Vagina (tissue), 2 donors: ENCODE data around the gene ETS1. TPM values are rescaled to one million over a fixed set of nuclear protein-coding genes. Genes with fewer than 3 reads are reported as not detected.

Experiments
- DNase-seq, 2 donors: peaks; one replicate each; pipeline ENCODE4 v3.0.0-alpha.2; 2017; ENCODE audit errors: extremely low spot score in 2 of 2
- H3K27ac ChIP-seq: fragments of 200-600 bp; sonication (generic); one replicate; pipeline ENCODE4 v1.5.1; 2019
- H3K27me3 ChIP-seq: fragments of 200-600 bp; sonication (generic); one replicate; pipeline ENCODE4 v1.5.1; 2019
- H3K36me3 ChIP-seq, 2 donors: fragments of 200-600 bp; sonication (generic); one replicate each; pipeline ENCODE4 v1.5.1; 2017 to 2019
- H3K4me1 ChIP-seq: fragments of 200-600 bp; sonication (generic); one replicate; pipeline ENCODE4 v1.5.1; 2019
- H3K4me3 ChIP-seq, 2 donors: fragments of 200-600 bp; sonication (generic); 1 replicate in 1 of 2; 2 replicates in 1 of 2; pipeline ENCODE4 v1.5.1; 2016 to 2019
- H3K9me3 ChIP-seq: fragments of 200-600 bp; sonication (generic); one replicate; pipeline ENCODE4 v1.5.1; 2019
- POLR2A ChIP-seq, 2 donors: fragments of 450-650 bp; IDR thresholded peaks; one replicate each; pipeline ENCODE4 v1.6.1; 2017; ENCODE audit warnings: antibody characterized with exemption in 2 of 2, mild to moderate bottlenecking in 2 of 2, moderate library complexity in 2 of 2
- POLR2AphosphoS5 ChIP-seq, 2 donors: sonication (generic); formaldehyde crosslinking; IDR thresholded peaks; one replicate each; pipeline ENCODE4 v1.9.0; 2017; ENCODE audit warnings: antibody characterized with exemption in 2 of 2, mild to moderate bottlenecking in 2 of 2, low read depth in 1 of 2; ENCODE audit not compliant: insufficient read depth in 1 of 2
- intact Hi-C: fragments of 100-400 bp; cut with DNase I; formaldehyde crosslinking; loops from one replicate; pipeline ENCODE4 v1.15.1; 2023
- total RNA-seq: library from RNA; depleted of rRNA; stranded (reverse); fragments of >200 nt; gene quantifications from one replicate; pipeline ENCODE4 v1.2.3, GENCODE V29; 2016
- TF ChIP-seq, protein P1 (sequence below), 3 experiments: fragments of 450-650 bp in 2 of 3; fragments of 200-600 bp in 1 of 3; sonication (generic) in 1 of 3; IDR thresholded peaks; one replicate each; pipeline ENCODE4 v1.5.1; 2017 to 2019; ENCODE audit warnings: antibody characterized with exemption in 3 of 3, mild to moderate bottlenecking in 2 of 3, moderate library complexity in 2 of 3

The ETS1 gene
- total RNA-seq, 1 donor from 2014 or later: 51.6 TPM

DNA sequence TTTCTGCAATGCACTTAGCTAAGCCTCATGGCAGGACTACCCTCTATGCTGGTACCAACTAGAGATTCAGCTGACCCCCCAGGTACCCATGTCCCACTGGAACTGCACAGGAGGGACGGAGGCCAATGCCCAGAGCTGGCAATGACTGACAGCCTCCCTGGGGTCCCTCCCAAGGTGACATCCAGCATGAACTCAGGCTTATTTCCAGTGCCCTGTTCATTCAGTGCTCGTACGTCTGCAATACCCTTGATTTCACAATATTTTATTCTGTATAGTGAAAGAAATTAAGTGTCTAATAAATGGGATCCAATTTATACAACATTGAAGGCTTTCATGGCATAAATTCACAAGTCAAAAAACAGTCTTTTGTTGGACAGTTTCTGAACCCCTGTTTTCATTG lies 20.2 kb downstream of the ETS1 start:
- no peaks in the 10 kb centered on the region for H3K4me1 ChIP-seq
- H3K27me3 ChIP-seq: no peaks in the 10 kb centered on the region
- no peak for DNase-seq
- no peak overlapping the region for H3K27ac ChIP-seq
- no peaks in the 10 kb centered on the region for H3K9me3 ChIP-seq
- H3K4me3 ChIP-seq: no peak overlapping the region
- no peaks in the 10 kb centered on the region for H3K36me3 ChIP-seq
- intact Hi-C loops: no loop called here
- TF ChIP-seq POLR2AphosphoS5 (IDR thresholded peaks at IDR 0.05; ENCODE audit: insufficient read depth in 1 of 2, low read depth in 1 of 2): no peak
- TF ChIP-seq, protein P1, sequence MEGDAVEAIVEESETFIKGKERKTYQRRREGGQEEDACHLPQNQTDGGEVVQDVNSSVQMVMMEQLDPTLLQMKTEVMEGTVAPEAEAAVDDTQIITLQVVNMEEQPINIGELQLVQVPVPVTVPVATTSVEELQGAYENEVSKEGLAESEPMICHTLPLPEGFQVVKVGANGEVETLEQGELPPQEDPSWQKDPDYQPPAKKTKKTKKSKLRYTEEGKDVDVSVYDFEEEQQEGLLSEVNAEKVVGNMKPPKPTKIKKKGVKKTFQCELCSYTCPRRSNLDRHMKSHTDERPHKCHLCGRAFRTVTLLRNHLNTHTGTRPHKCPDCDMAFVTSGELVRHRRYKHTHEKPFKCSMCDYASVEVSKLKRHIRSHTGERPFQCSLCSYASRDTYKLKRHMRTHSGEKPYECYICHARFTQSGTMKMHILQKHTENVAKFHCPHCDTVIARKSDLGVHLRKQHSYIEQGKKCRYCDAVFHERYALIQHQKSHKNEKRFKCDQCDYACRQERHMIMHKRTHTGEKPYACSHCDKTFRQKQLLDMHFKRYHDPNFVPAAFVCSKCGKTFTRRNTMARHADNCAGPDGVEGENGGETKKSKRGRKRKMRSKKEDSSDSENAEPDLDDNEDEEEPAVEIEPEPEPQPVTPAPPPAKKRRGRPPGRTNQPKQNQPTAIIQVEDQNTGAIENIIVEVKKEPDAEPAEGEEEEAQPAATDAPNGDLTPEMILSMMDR (IDR thresholded peaks at IDR 0.05): no peak

DNA sequence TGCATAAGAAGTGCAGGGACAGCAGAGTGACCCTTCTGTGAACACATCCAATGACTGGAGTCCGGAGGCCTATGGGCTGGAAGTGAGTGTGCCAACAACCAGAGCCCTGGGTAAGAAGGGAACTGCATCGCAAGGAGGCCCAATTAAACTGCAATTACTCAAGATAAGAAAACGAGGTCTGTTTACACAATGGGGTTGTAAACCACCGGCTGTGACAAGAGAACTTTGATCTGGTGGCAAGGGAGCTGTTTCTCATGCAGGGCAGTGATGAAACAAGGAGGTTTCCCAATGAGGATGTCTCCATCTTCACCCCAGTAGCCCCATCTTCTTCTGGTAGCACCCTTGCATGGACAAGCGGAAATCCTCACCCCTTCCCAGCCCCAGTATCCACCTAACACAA lies 21.5 kb downstream of the ETS1 start:
- H3K27ac ChIP-seq: no peak overlapping the region
- H3K9me3 ChIP-seq: no peaks in the 10 kb centered on the region
- intact Hi-C loops: no loop called here
- no peaks in the 10 kb centered on the region for H3K4me1 ChIP-seq
- no peak for DNase-seq
- no peaks in the 10 kb centered on the region for H3K36me3 ChIP-seq
- no peaks in the 10 kb centered on the region for H3K27me3 ChIP-seq
- no peak overlapping the region for H3K4me3 ChIP-seq
- TF ChIP-seq POLR2A (IDR thresholded peaks at IDR 0.05) (no peak), POLR2AphosphoS5 (IDR thresholded peaks at IDR 0.05; ENCODE audit: insufficient read depth in 1 of 2, low read depth in 1 of 2) (no peak)
- TF ChIP-seq, protein P1 (IDR thresholded peaks at IDR 0.05): no peak

DNA sequence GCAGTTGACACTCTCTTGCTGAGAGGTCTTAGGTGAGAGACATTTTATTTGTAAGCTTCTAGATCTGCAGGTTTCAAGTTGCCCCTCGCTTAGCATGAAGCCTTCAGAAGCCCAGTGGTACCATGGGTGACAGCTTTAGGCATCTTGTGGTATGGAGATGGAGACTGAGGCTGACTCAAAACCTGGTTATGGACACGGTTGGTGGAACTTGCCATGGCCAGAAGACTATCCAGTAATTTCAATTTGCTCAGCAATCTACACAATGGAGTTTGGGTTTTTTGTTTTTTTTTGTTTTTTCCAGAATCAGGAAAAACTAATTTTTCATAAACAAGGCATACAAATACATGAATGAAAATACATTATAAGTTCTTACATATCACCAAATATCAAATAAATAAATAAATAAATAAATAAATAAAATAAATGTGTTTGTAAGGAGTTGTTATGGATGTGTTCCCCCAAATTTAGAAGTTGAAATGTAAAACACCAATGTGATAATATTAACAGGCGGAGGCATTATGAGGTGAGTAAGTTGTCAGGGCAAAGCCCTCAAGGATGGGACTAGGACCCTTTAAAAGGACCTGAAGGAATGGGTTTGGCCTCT lies 22.6 kb downstream of the ETS1 start:
- no peak for TF ChIP-seq POLR2AphosphoS5 (IDR thresholded peaks at IDR 0.05; ENCODE audit: insufficient read depth in 1 of 2, low read depth in 1 of 2)
- TF ChIP-seq, protein P1 (IDR thresholded peaks at IDR 0.05): no peak
- H3K4me1 ChIP-seq: no peaks in the 10 kb centered on the region
- H3K27me3 ChIP-seq: no peaks in the 10 kb centered on the region
- no peak overlapping the region for H3K27ac ChIP-seq
- no peak for DNase-seq
- no peak overlapping the region for H3K4me3 ChIP-seq
- H3K9me3 ChIP-seq: no peaks in the 10 kb centered on the region
- intact Hi-C loops: no loop called here
- no peaks in the 10 kb centered on the region for H3K36me3 ChIP-seq

DNA sequence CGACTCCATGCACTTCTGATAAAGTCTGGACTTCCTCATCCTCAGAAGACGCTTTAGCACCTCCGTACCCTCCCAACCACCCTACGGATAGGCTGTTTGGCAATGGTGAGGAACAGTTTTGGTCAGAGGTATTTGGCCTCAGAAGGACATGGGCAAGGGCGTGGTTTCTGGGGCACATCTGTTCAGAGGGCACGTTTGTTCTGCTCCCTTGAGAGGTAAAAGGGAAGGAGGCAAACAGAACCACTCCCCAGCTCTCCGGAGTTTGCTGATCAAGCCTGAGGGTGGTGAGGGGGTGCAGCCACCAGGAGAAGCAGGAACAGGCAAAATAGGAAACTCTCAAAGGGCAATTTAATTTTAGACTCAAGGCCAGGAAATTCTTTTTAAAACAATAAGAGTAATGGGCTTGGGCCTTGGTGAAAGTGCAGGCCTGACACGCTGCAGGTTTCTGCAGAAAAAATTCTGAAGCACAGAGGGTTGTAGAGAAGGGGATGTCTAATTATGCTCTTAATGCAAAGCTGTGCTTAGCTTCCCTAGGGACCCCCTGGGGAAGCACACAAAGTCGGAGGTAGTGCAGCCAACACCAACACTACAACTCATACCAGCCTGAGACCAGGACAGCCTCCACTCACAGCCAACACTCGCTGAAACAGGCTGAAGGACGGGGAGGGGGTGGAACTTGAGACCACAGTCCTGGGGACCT lies 23.3 kb downstream of the ETS1 start:
- DNase-seq: no peak
- H3K27ac ChIP-seq: no peak overlapping the region
- intact Hi-C loops: no loop called here

More for the DNA sequence above, 23.3 kb downstream of the ETS1 start:
- H3K4me3 ChIP-seq: no peak overlapping the region
- H3K9me3 ChIP-seq: no peaks in the 10 kb centered on the region
- no peaks in the 10 kb centered on the region for H3K4me1 ChIP-seq
- no peaks in the 10 kb centered on the region for H3K27me3 ChIP-seq
- no peaks in the 10 kb centered on the region for H3K36me3 ChIP-seq
- no peak for TF ChIP-seq POLR2AphosphoS5 (IDR thresholded peaks at IDR 0.05; ENCODE audit: insufficient read depth in 1 of 2, low read depth in 1 of 2)
- TF ChIP-seq POLR2A (IDR thresholded peaks at IDR 0.05): no peak
- TF ChIP-seq, protein P1 (IDR thresholded peaks at IDR 0.05): no peak
